Activated CD4-positive, alpha-beta T cell treated with anti-CD3 and anti-CD28 coated beads, Interleukin-2, amount 50 U/mL, for 4 hours (primary cell): ENCODE results near the gene C16orf96.
A peak's percentile ranks its signal among the peaks of the same experiment; 100 is the strongest.

Source experiments
- DNase-seq, 2 experiments: peaks; one replicate each; pipeline ENCODE4 v3.0.0-alpha.2; 2020

C16orf96 gene

DNA sequence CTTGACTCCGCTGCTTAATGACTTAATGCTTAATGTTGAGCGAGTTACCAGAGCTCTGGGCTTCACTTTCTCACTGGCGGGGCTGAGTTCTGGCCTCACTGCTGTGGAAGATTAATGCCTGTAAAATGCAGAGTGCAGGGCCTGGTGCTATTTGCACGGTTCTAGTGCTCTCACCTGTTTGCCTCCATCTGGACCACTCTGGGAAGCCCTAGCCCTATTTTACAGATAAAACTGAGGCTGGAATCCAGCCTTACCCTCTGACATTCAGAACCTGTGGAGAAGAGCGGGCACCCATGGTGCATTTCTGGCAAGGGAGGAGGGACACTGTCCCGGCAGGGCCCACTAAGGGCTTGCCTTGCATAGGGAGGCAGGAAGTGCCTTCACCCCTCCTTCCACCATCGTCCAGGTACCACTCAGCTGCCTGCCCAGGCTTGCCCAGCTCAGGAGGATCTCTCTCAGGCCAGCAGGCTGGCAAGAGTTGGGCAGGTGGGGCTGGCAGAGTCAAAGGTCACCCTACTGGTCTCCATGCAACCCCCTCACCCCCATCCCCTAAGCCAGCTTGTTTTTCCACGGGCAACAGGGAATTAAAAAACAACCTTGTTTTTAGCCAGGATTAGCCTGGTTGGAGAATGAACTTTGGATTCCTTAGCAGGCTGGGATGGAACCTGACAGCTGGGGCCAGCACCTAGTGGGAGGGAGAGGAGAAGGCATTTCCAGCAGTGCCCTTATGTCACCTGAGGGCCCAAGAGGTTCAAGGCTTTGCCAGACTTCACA lies 62.7 kb downstream of the C16orf96 start:
- no peak for DNase-seq

GRCh38 chr16:4623593-4623992 lies 67.5 kb downstream of the C16orf96 start:
- DNase-seq, result no peak

GRCh38 chr16:4624015-4624826 lies 68.1 kb downstream of the C16orf96 start, which contains the start of gene MGRN1:
Gene MGRN1 (plus strand): TSS chr16:4624826. CDS start chr16:4624961, 135 bp downstream.
- DNase-seq, result peak; percentile 89 to 90

DNA sequence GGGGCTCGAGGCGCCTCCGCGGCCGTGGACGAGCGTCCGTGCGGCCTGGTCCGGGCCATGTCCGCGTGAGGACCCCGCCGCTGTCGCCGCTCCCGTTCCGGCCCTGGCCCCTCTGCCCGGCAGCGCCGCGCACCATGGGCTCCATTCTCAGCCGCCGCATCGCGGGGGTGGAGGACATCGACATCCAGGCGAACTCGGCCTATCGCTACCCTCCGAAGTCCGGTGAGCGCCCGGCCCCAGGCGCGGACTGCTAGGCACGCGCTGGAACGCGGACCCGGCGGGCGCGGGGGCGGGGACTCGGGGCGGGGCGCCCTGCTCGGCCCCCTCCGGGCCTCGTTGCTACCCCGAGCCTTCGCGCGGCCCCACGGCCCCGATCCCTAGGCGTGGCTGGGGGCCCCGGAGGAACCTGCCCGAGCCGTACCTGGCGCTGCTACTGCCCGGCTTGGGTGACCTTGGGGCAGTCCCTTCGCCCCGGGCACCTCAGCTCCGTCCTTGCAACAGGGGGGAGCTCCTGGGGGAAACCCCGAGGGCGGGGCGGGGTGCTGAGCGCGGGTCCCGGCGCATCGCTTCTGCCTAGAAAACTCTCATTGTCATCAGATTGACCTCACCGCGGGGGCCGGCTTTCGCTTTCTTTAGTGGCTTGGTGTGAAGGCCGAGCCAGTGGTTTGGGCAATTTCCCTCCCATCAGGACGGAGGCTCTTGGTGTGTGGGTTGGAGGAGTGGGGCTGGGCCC lies 68.9 kb downstream of the C16orf96 start:
- peak; percentile 57 to 60 for DNase-seq

DNA sequence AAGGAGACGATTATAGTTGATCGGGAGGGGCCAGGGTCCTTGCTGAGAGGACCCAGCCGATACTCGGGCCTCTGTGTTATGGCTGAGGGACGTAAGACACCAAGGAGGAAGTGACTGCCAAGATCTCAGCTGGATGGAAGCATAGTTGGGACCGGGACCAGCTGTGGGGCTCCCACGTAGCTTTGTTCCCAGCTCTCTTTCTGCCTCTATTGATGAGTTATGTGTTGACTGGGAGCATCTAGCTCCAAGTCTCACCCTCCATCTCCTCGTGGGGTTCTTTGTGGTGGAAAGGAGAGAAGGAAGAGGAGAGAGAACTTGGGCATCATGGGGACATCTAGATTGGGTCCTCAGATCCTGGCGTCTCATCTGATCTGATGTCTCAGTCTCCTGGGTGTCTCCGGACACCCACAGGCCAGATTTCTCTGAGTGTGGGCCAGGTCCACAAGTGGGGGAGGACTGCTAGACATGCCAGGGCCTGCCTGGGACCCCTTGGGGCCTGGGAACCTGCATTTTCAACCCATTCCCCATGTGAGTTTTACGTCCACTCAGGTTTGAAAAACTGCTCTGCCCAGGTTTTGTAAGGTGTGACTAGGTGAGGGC lies 69.5 kb downstream of the C16orf96 start:
- DNase-seq, result no peak

DNA sequence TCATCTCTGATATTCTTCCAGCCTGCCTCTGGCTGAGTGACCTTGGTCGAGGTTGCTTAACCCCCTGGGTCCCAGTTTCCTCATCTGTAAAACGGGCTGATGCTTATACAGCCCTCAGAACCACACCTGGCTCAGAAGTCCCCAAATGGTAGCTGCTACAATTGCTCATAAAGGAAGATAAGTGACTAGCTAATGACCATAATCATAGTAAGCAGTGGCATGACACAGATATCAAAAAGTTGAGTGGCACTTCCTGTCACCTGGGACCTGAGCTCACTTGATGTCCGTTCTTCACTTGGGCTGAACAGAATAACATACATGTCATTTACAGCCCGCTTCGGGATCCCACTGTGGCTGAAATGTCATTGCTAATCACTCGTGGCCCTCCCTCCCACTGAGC lies 70.3 kb downstream of the C16orf96 start:
- no peak for DNase-seq

DNA sequence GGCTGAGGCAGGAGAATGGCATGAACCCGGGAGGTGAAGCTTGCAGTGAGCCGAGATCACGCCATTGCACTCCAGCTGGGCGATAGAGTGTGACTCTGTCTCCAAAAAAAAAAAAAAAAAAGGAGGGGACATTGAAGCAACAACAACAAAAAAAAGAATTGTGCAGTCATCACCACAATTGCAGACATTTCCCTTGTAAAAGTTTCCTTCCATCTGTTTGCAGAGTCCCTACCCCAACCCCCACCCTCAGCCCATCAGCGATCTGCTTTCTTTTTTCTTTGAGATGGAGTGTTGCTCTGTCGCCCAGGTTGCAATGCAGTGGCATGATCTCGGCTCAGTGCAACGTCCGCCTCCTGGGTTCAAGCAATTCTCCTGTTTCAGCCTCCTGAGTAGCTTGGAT lies 72.1 kb downstream of the C16orf96 start:
- no peak for DNase-seq

DNA sequence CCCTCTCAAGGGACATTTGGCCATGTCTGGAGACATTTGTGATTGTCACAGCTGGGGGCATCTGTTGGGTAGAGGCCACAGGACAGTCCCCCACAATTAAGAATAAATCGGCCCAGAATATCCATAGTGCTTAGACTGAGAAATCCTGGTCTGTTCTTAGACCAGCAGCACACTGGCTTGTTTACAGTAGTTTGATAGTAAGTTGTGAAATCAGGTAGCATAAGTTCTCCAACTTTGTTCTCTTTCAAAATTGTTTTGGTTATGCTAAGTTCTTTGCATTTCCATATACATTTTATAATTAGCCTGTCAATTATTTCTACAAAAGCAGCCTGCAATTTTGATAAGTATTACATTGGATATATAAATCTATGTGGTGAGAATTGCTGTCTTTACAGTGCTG lies 75.3 kb downstream of the C16orf96 start:
- no peak for DNase-seq

DNA sequence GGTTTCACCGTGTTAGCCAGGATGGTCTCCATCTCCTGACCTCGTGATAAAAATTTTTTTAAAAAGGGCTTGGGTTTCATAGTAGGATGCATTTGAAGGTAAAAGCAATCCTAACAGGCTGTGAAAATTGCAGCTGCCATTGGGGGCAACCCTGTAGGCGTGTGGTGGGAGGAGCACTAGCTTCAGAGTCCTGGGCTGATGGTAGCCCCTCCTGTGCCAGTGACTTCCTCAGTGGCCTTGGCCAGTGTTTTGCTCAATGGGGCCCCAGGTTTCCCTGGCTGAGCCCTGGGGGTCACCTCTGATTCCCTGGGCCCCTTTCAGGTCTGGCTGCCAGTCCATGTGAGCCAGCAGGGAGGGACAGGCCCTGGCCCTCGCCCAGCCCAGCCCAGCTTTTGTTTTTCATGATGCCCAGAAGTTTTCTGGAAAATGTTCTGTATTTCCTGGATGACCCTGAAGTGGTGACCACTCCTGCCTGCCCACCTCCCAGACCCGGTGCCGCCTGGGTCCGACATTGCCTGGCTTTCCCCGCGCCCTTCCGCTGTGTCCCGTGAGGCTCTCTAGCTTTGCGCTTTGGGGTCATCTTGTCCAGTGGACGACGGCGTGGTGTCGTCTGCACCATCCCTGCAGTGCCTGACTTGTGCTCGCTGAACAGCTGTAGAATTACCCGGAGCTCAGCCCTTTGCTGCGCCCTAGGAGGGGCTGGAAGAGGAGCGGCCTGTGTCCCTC lies 77.9 kb downstream of the C16orf96 start:
- no peak for DNase-seq

DNA sequence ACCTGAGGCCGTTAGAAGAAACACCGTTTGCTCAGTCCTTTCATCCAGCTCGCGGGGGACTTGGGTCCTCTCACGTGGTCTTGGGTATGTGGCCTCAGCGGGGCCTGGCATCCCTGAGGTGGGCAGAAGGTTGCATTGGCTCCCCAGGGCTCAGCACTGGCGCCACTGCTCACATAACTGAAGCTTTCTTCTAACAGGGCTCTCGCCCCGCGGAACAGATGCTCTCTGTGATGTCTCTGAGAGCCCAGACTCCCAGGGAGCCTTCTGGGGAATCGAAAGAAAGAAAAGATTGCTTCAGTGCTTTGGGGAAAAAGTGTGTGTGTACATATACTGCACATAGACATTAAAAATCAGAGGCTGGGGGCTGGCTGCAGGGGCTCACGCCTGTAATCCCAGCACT lies 78.6 kb downstream of the C16orf96 start:
- DNase-seq, result no peak

- no peak for DNase-seq
These were observed 80.1 kb downstream of the C16orf96 start for GRCh38 chr16:4636196-4636595.

DNA sequence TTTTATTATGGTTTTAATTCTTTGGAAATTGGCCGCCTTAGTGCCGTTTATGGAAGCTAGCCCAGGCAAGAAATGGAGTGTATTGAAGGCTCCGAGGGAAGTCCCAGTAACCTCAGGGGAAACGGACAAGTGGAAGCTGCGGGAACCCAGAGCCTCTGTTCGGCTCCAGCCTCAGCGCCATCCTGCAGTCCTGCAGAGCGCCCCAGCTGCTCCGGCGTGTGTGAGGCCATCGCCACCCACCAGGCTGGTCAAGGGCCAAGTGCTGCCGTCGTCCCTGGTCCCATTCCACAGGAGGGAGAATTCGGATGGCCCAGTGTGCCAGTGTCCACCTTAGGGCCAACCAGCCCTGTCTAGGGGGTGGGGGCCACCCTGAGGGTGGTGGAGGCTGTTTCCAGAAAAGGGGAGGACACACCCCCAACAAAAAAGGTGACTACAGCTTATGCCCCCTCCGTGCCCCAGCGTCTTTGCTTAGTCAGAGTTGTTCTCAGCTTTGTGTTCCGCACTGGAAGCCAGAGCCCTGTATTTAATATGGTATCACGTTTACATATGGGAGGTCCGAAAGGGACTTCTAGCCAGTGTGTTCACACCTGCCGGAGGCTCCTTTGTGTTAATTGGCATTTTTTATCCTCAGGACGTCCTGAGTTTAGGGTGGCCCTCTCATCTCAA lies 81.5 kb downstream of the C16orf96 start:
- no peak for DNase-seq

DNA sequence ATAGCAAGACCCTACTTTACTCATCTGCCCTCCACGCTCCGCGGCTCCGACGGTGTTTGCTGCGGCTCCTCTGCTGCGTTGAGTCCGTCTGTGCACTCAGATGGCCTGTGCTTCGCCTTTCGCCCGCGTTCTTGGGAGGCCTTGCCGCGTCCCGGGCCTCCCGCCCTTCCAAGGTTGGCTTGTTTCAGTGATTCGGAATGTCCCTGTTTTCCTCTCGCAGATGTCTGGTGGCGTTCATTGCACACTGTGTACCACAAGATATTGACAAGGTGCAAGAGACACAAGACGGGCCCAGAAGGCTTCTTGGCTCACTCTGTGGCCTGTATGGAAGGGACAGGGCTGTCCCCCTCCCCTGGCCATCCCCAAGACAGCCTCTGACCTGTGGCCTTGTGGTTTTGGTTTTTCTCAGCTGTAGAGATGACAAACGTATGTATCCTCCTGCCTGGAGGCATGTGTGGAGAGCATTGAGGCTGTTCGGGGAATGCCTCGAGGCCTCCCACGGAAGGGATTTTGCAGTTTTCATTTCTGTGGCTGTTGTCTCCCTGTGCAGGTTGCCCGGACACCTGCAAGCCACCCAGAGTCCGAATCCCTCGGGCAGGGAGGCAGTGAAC lies 83.9 kb downstream of the C16orf96 start:
- no peak for DNase-seq

DNA sequence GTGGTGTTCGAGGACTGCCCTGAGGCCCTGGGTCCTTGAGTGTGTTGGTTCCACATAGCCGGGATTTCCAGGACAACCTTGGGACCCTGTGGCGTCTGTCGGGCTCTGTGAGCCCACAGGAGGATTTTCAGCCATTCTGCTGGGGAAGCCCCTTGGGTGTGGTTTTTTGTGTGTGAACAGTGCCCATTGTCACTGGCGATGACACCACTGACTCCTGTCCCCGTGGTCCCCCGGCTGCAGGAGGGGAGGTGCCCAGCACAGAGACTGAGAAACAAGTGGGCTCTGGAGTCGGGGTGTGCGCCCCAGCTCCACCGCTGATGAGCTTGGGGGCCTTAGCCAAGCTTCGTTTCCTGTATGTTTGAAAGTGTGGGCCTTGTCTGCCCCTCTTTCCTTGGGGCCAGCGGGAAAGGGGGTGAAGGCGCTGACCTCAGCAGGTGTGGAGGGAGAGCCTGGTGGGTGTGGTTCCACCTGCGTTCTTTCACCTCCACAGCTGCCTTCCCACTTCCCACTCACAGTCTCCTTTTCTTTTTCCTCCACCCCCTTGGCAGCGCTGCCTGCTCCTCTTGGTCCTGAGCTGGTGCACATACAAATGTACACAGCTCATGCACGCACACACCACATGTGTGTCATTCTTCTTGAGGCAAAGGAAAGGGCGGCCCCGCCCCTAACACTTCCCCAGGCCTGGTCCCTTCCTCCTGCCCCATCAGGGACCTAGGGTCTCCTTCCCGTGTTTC lies 84.6 kb downstream of the C16orf96 start:
- no peak for DNase-seq

DNA sequence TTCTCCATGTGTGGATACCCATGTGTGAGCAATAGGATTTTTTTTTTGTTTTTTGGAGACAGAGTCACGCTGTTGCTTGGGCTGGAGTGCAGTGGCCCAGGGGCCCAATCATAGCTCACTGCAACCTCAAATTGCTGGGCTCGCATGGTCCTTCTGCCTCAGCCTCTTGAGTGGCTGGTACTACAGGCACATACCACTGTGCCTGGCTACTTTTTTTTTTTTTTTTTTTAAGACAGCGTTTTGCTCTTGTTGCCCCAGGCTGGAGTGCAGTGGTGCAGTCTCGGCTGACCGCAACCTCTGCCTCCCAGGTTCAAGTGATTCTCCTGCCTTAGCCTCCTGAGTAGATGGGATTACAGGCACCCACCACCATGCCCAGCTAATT lies 85.2 kb downstream of the C16orf96 start:
- no peak for DNase-seq

DNA sequence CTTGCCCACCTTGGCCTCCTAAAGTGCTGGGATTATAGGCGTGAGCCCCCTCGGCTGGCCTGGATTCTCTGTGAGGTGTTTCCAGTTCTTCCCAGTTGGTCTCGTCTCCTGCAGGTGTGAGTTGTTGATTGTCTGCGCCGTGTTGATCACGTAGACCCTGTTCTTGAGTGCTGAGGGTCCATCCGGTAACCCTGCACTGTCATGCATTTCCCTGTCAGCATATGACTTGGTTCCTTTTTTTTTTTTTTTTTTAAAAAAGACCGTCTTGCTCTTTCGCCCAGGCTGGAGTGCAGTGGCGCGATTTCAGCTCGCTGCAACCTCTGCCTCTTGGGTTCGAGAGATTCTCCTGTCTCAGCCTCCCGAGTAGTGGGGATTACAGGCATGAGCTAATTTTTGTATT lies 85.8 kb downstream of the C16orf96 start:
- no peak for DNase-seq

DNA sequence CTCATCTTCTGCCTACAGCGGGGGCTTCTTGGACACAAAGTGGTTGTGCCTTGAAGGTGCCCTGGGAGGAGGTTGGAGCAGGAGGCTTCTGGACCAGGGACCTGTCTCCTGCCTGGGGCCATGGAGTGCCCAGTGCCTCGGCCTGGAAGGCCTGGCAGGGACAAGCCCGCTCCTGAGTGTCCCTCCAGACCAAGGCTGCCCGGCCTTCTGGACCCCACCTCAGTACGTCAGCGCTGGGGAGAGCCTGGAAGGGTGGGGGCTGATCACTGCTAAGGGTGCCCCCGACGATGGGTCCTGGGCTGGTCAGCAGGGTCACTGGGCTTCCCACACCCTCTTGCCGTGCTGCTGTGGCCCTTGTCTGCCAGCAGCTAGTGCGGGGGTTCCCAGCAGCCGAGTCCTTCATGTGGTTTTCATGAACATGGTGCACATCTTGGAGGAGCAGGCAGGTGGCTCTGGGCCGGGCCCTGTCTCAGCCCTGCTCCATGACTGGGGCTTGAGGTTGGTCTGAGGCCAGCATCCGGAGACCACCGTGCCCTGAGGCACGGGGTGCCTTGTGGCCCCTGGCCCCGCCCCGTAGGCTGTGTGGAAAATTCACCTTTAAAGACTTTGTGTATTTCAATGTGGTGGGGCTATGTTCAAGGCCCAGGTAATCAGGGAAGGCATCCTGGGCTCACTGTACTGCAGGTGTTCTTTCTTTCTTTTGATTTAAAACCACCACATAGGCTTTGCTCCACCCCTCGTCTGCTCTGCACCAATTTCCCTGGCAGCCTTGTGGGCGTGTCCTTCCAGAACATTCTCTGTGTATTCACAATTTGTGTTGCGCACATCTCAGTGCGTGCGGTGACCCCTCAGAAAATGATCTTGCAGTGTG lies 90.9 kb downstream of the C16orf96 start:
- no peak for DNase-seq

- DNase-seq, result no peak
These were observed 91.5 kb downstream of the C16orf96 start for GRCh38 chr16:4647644-4647980.

DNA sequence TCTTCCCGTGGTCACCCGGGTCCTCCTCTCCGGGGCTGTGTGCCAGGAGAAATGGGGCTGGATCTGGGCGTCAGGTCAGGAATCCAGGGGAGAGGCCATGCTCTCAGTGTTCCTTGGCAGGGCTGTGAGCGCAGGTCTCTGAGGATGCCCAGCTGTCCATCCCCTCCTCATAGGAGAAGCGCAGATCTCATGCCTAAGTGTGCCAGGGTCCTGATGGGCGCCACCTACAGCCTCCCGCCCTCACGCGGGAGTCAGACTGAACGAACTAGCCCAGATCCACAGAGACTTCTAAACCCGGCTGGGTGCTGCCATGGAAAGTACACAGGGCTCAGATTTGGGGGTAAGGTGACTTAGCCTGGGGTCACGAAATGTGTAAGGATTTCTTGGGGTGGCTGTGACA lies 92.8 kb downstream of the C16orf96 start:
- DNase-seq, result no peak
